ENCODE results near the gene EFNB2. TPM values are rescaled to one million over a fixed set of nuclear protein-coding genes. Genes with fewer than 3 reads are reported as not detected.

Gene EFNB2
- total and polyA plus RNA-seq, 4 donors, result 2.6 to 6.1 (median 3.4) TPM

GRCh38 chr13:106449096-106449495, 86.4 kb downstream of the EFNB2 start:
- Histone ChIP-seq H3K36me3 (ENCODE audit: control insufficient read depth in 4 of 4, insufficient read depth in 3 of 4, low read depth in 1 of 4, low read length in 3 of 4) (no peaks in the 10 kb centered on the region), H3K4me3 (ENCODE audit: low read depth in 1 of 3, low read length in 3 of 3) (no peak overlapping the region), H3K27me3 (ENCODE audit: control insufficient read depth in 4 of 4, insufficient read depth in 4 of 4, low read length in 3 of 4) (peaks cover 0 to 3% (median 0%) of the 10 kb centered on the region in 4 donors), H3K9ac (ENCODE audit: low read depth in 1 of 2, low read length in 2 of 2) (no peak overlapping the region), H3K9me3 (ENCODE audit: control insufficient read depth in 4 of 4, low read length in 3 of 4) (no peaks in the 10 kb centered on the region), H3K4me1 (ENCODE audit: control insufficient read depth in 4 of 4, insufficient read depth in 4 of 4, low read length in 3 of 4) (no peaks in the 10 kb centered on the region), H3K27ac (ENCODE audit: low read depth in 1 of 2, low read length in 2 of 2) (no peak overlapping the region)
- WGBS, result 87% methylated on average over 4 of the region's 4 CpGs
- no peak for TF ChIP-seq JUND (IDR thresholded peaks at IDR 0.05)
- TF ChIP-seq FOXA1 (IDR thresholded peaks at IDR 0.05), result no peak
- TF ChIP-seq MAX (IDR thresholded peaks at IDR 0.05), result no peak
- TF ChIP-seq REST (IDR thresholded peaks at IDR 0.05), result no peak
- no peak for TF ChIP-seq NR2F2 (IDR thresholded peaks at IDR 0.05)
- TF ChIP-seq ATF3 (IDR thresholded peaks at IDR 0.05), result no peak
- TF ChIP-seq EGR1 (IDR thresholded peaks at IDR 0.05; ENCODE audit: low read depth in 2 of 2), result no peak
- TF ChIP-seq GABPA (IDR thresholded peaks at IDR 0.05 in 1 of 2, conservative IDR thresholded peaks at IDR 0.05 in 1 of 2), result no peak
- TF ChIP-seq ZBTB33 (IDR thresholded peaks at IDR 0.05), result no peak
- DNase-seq (ENCODE audit: low spot score), result no peak

GRCh38 chr13:106445996-106446395, 89.5 kb downstream of the EFNB2 start:
- H3K27me3 ChIP-seq (ENCODE audit: control insufficient read depth in 4 of 4, insufficient read depth in 4 of 4, low read length in 3 of 4), result peaks cover 0 to 3% (median 0%) of the 10 kb centered on the region in 4 donors
- TF ChIP-seq SP1 (IDR thresholded peaks at IDR 0.05), result no peak
- TF ChIP-seq HNF4A (conservative IDR thresholded peaks at IDR 0.05), result no peak
- 73% methylated on average over 4 of the region's 4 CpGs for WGBS

GRCh38 chr13:106443607-106444322, 91.7 kb downstream of the EFNB2 start:
- Histone ChIP-seq H3K4me1 (ENCODE audit: control insufficient read depth in 4 of 4, insufficient read depth in 4 of 4, low read length in 3 of 4) (no peaks in the 10 kb centered on the region), H3K27me3 (ENCODE audit: control insufficient read depth in 4 of 4, insufficient read depth in 4 of 4, low read length in 3 of 4) (peaks cover 0 to 3% (median 0%) of the 10 kb centered on the region in 4 donors), H3K9ac (ENCODE audit: low read depth in 1 of 2, low read length in 2 of 2) (no peak overlapping the region), H3K9me3 (ENCODE audit: control insufficient read depth in 4 of 4, low read length in 3 of 4) (no peaks in the 10 kb centered on the region), H3K4me3 (ENCODE audit: low read depth in 1 of 3, low read length in 3 of 3) (no peak overlapping the region), H3K27ac (ENCODE audit: low read depth in 1 of 2, low read length in 2 of 2) (no peak overlapping the region), H3K36me3 (ENCODE audit: control insufficient read depth in 4 of 4, insufficient read depth in 3 of 4, low read depth in 1 of 4, low read length in 3 of 4) (no peaks in the 10 kb centered on the region)
- no peak for DNase-seq (ENCODE audit: low spot score)
- WGBS, result 76% methylated on average over 11 of the region's 11 CpGs
- TF ChIP-seq HNF4G (IDR thresholded peaks at IDR 0.05) (no peak), ATF3 (IDR thresholded peaks at IDR 0.05) (no peak), FOXA2 (IDR thresholded peaks at IDR 0.05) (no peak), YY1 (IDR thresholded peaks at IDR 0.05) (no peak), SP1 (IDR thresholded peaks at IDR 0.05) (no peak), TAF1 (conservative IDR thresholded peaks at IDR 0.05) (no peak), RXRA (IDR thresholded peaks at IDR 0.05) (no peak), CTCF (IDR thresholded peaks at IDR 0.05; ENCODE audit: low read depth, low read length, missing input control) (no peak)

More at GRCh38 chr13:106445996-106446395, 89.5 kb downstream of the EFNB2 start:
- Histone ChIP-seq H3K4me1 (ENCODE audit: control insufficient read depth in 4 of 4, insufficient read depth in 4 of 4, low read length in 3 of 4) (no peaks in the 10 kb centered on the region), H3K9me3 (ENCODE audit: control insufficient read depth in 4 of 4, low read length in 3 of 4) (no peaks in the 10 kb centered on the region), H3K36me3 (ENCODE audit: control insufficient read depth in 4 of 4, insufficient read depth in 3 of 4, low read depth in 1 of 4, low read length in 3 of 4) (no peaks in the 10 kb centered on the region), H3K4me3 (ENCODE audit: low read depth in 1 of 3, low read length in 3 of 3) (no peak overlapping the region), H3K27ac (ENCODE audit: low read depth in 1 of 2, low read length in 2 of 2) (no peak overlapping the region), H3K9ac (ENCODE audit: low read depth in 1 of 2, low read length in 2 of 2) (no peak overlapping the region)
- DNase-seq (ENCODE audit: low spot score), result no peak

Data from liver (tissue), 9 donors.